ENCODE measurements around the gene FAM156A. TPM values are rescaled to one million over a fixed set of nuclear protein-coding genes. Genes with fewer than 3 reads are reported as not detected.
"Not testable (repeated sequence)": the region's sequence is repeated elsewhere in the genome, so short reads cannot be mapped to it uniquely, and the experiment has no call there.

Gene FAM156A
- total RNA-seq, 4 donors from 2014 or later, result 12.6 to 246 (median 29.3) TPM

- in situ Hi-C loops (cut with MboI; ENCODE audit: low pct_ligation_motif_present in 1 of 4, low pct_unique_long_range_greater_than_20kb in 1 of 4, low sequenced_read_pairs in 3 of 4), result no loop called here
- no peaks in the 10 kb centered on the region for H3K36me3 ChIP-seq
- no peaks in the 10 kb centered on the region for H3K27me3 ChIP-seq
- peak overlapping the region; percentile 90 to 96 (median 94) for H3K27ac ChIP-seq
- H3K4me3 ChIP-seq, result peak overlapping the region; percentile 44 to 71 (median 55)
- intact Hi-C loops (cut with DNase I; ENCODE audit: low total_unique reads), result no loop called here
- H3K4me1 ChIP-seq, result no peaks in the 10 kb centered on the region
- no peak for DNase-seq
- TF ChIP-seq CTCF (IDR thresholded peaks at IDR 0.05) (no peak), EP300 (IDR thresholded peaks at IDR 0.05; ENCODE audit: low read depth) (no peak)
- H3K9me3 ChIP-seq, result no peaks in the 10 kb centered on the region
- WGBS, 2 donors (ENCODE audit: low coverage in 1 of 2), result 5 to 6% methylated on average over 12 to 27 of the region's 27 CpGs
These were observed 24.2 kb downstream of the FAM156A start for GRCh38 chrX:52933976-52934703.

GRCh38 chrX:52933213-52933612 lies 25.1 kb downstream of the FAM156A start:
- intact Hi-C loops (cut with DNase I; ENCODE audit: low total_unique reads), result no loop called here
- Histone ChIP-seq H3K4me3 (no peak overlapping the region), H3K27me3 (no peaks in the 10 kb centered on the region), H3K27ac (no peak overlapping the region), H3K9me3 (no peaks in the 10 kb centered on the region), H3K4me1 (no peaks in the 10 kb centered on the region), H3K36me3 (no peaks in the 10 kb centered on the region)
- WGBS, 2 donors (ENCODE audit: low coverage in 1 of 2), result 80 to 89% methylated on average over 1 to 2 of the region's 2 CpGs
- in situ Hi-C loops (cut with MboI; ENCODE audit: low pct_ligation_motif_present in 1 of 4, low pct_unique_long_range_greater_than_20kb in 1 of 4, low sequenced_read_pairs in 3 of 4), result no loop called here
- DNase-seq, result no peak
- no peak for TF ChIP-seq CTCF (IDR thresholded peaks at IDR 0.05)
- TF ChIP-seq EP300 (IDR thresholded peaks at IDR 0.05; ENCODE audit: low read depth), result no peak
- TF ChIP-seq POLR2AphosphoS5 (IDR thresholded peaks at IDR 0.05), result no peak
- TF ChIP-seq POLR2A (IDR thresholded peaks at IDR 0.05), result no peak

GRCh38 chrX:52930214-52930613 lies 28.1 kb downstream of the FAM156A start:
- H3K4me3 ChIP-seq; H3K27ac ChIP-seq; H3K36me3 ChIP-seq; intact Hi-C loops (cut with DNase I; ENCODE audit: low total_unique reads); H3K9me3 ChIP-seq; H3K27me3 ChIP-seq; in situ Hi-C loops (cut with MboI; ENCODE audit: low pct_ligation_motif_present in 1 of 4, low pct_unique_long_range_greater_than_20kb in 1 of 4, low sequenced_read_pairs in 3 of 4); H3K4me1 ChIP-seq; DNase-seq: not testable (repeated sequence)
- 81% methylated on average over 6 of the region's 6 CpGs; no CpG with 5 or more reads in 1 of the 2 donors for WGBS, 2 donors (ENCODE audit: low coverage in 1 of 2)

DNA sequence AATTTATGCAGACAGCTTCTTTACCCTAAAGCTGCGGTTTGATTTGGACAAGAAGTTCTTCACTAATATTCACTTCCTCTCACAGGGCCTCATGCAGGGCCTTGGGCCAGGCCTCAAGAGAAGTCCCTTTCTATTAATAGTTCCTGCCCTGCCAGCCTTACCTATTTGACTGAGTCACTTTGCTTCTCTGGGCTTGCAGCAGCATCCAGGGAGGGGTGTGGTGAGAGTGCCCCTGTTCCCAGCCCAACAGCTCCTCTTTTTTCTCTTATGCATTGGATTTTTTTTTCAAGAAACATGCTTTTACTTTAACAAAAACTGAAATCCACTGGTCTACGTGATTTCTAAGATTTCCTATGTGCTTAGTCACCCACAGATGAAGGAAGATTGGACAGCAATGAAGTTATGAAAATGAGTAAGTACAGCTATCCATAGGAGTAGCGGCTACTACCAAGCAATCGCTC lies 34.5 kb downstream of the FAM156A start:
- intact Hi-C loops (cut with DNase I; ENCODE audit: low total_unique reads) (no loop called here), in situ Hi-C loops (cut with MboI; ENCODE audit: low pct_ligation_motif_present in 1 of 4, low pct_unique_long_range_greater_than_20kb in 1 of 4, low sequenced_read_pairs in 3 of 4) (no loop called here)
- Histone ChIP-seq H3K27me3 (no peaks in the 10 kb centered on the region), H3K27ac (peak overlapping the region in 1 of 4 donors; percentile 38), H3K4me1 (peaks cover 0 to 6% (median 0%) of the 10 kb centered on the region in 4 donors), H3K36me3 (no peaks in the 10 kb centered on the region), H3K4me3 (no peak overlapping the region), H3K9me3 (no peaks in the 10 kb centered on the region)
- TF ChIP-seq POLR2A (IDR thresholded peaks at IDR 0.05) (no peak), CTCF (IDR thresholded peaks at IDR 0.05) (no peak), EP300 (IDR thresholded peaks at IDR 0.05; ENCODE audit: low read depth) (no peak), POLR2AphosphoS5 (IDR thresholded peaks at IDR 0.05) (no peak)
- DNase-seq, result peak; percentile 24
- WGBS, 2 donors (ENCODE audit: low coverage in 1 of 2), result 51% methylated on average over 4 of the region's 4 CpGs; no CpG with 5 or more reads in 1 of the 2 donors

DNA sequence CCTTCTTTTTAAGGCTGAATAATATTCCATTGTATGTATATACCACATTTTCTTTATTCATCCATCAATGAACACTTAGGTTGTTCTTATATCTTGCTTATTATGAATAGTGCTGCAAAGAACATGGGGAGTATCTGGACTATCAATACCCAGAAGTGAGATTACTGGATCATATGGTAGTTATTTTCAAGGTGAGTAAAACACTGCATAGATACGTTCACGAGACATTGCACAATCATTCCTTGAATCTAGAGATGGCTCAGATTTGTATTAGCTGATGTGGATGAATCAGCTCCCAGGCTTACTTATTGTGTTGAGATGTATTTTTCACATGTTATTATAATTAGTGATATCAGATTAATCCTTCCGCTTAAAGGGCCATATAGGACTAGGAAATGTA lies 43.6 kb downstream of the FAM156A start:
- DNase-seq; in situ Hi-C loops (cut with MboI; ENCODE audit: low pct_ligation_motif_present in 1 of 4, low pct_unique_long_range_greater_than_20kb in 1 of 4, low sequenced_read_pairs in 3 of 4); H3K27me3 ChIP-seq; H3K27ac ChIP-seq; H3K4me3 ChIP-seq; intact Hi-C loops (cut with DNase I; ENCODE audit: low total_unique reads); H3K4me1 ChIP-seq; H3K36me3 ChIP-seq; H3K9me3 ChIP-seq: not testable (repeated sequence)
- WGBS, 2 donors (ENCODE audit: low coverage in 1 of 2), result no CpG with 5 or more reads among the region's 3 CpGs

DNA sequence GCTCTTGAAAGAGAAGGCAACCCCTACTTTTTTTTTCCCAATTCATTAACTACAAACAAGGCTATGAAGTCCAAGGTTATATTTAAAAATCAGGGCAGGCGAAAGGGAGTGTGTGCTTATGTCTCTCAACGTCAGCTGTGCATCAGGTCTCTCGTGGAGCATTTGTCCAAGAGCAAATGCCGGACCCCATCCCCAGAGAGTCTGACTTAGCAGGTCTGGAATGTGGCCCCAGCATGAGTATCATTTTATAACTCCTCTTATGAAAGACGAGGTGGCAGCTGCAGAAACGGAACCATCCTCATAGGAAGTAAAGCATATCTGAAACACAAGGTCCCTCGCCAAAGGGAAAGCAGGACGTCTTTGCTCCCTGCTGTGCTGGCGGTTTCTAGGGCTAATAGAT lies 44.6 kb downstream of the FAM156A start:
- H3K9me3 ChIP-seq; DNase-seq; H3K36me3 ChIP-seq; H3K27me3 ChIP-seq; in situ Hi-C loops (cut with MboI; ENCODE audit: low pct_ligation_motif_present in 1 of 4, low pct_unique_long_range_greater_than_20kb in 1 of 4, low sequenced_read_pairs in 3 of 4); H3K4me3 ChIP-seq; intact Hi-C loops (cut with DNase I; ENCODE audit: low total_unique reads); H3K27ac ChIP-seq; H3K4me1 ChIP-seq: not testable (repeated sequence)
- no CpG with 5 or more reads among the region's 9 CpGs for WGBS, 2 donors (ENCODE audit: low coverage in 1 of 2)

- DNase-seq; H3K4me3 ChIP-seq; H3K36me3 ChIP-seq; H3K9me3 ChIP-seq; intact Hi-C loops (cut with DNase I; ENCODE audit: low total_unique reads); H3K4me1 ChIP-seq; H3K27ac ChIP-seq; H3K27me3 ChIP-seq; in situ Hi-C loops (cut with MboI; ENCODE audit: low pct_ligation_motif_present in 1 of 4, low pct_unique_long_range_greater_than_20kb in 1 of 4, low sequenced_read_pairs in 3 of 4): not testable (repeated sequence)
- WGBS, 2 donors (ENCODE audit: low coverage in 1 of 2), result no CpG with 5 or more reads among the region's 12 CpGs
These were observed 48.9 kb downstream of the FAM156A start for GRCh38 chrX:52909313-52909969.

Measured in transverse colon (tissue), 4 donors.